H1 (cell line): ENCODE data around the gene EBNA1BP2. TPM values are rescaled to one million over a fixed set of nuclear protein-coding genes. Genes with fewer than 3 reads are reported as not detected.

Experiments used
- CTCF ChIA-PET: fragments of 300-600 bp; sonication (Branson Sonifier 250); formaldehyde crosslinking; loops from one replicate; lab custom pipeline; 2021; ENCODE audit not compliant: partially characterized antibody; lab: Charles Lee
- POLR2A ChIA-PET: fragments of 300-600 bp; sonication (Branson Sonifier 250); formaldehyde crosslinking; loops from one replicate; lab custom pipeline; 2021; ENCODE audit warnings: inconsistent platforms; ENCODE audit not compliant: partially characterized antibody; lab: Charles Lee
- DNase-seq, 2 experiments: peaks; one replicate each; pipeline versions ENCODE4 v3.0.0 to v3.0.0-alpha.2; 2010 to 2022; ENCODE audit warnings: low spot score in 2 of 2, low read depth in 1 of 2, mixed read lengths in 1 of 2
- FAIRE-seq: peaks from 2 replicates; lab custom pipeline; 2011; peaks lifted over from hg19 to GRCh38; lab: Jason Lieb, UNC
- H2AFZ ChIP-seq: 2 replicates; pipeline ENCODE4 v1.8.1; 2012; ENCODE audit warnings: low read length, inconsistent platforms
- H2AK5ac ChIP-seq: 2 replicates; pipeline ENCODE4 v1.6.1; 2013; ENCODE audit warnings: low read depth, low read length
- H2BK120ac ChIP-seq: replicated peaks from 2 replicates; pipeline ENCODE3; 2013; ENCODE audit warnings: low read depth, low read length, inconsistent platforms
- H2BK12ac ChIP-seq: 2 replicates; pipeline ENCODE4 v1.6.1; 2013; ENCODE audit warnings: low read depth, low read length
- H2BK15ac ChIP-seq: 2 replicates; pipeline ENCODE4 v1.6.1; 2013; ENCODE audit warnings: low read length
- H2BK20ac ChIP-seq: 2 replicates; pipeline ENCODE4 v1.6.1; 2013; ENCODE audit warnings: low read length
- H2BK5ac ChIP-seq: 2 replicates; pipeline ENCODE4 v1.6.1; 2013; ENCODE audit warnings: low read depth, low read length
- H3K14ac ChIP-seq: 2 replicates; pipeline ENCODE4 v1.6.1; 2013; ENCODE audit warnings: inconsistent platforms; ENCODE audit not compliant: insufficient read length
- H3K18ac ChIP-seq: 2 replicates; pipeline ENCODE4 v1.6.1; 2013; ENCODE audit warnings: low read length; ENCODE audit errors: extremely low read depth
- H3K23ac ChIP-seq: 2 replicates; pipeline ENCODE4 v1.6.1; 2013; ENCODE audit warnings: inconsistent platforms; ENCODE audit not compliant: insufficient read length
- H3K23me2 ChIP-seq: 2 replicates; pipeline ENCODE4 v1.6.1; 2013; ENCODE audit warnings: low read depth, low read length
- H3K27ac ChIP-seq: 2 replicates; pipeline ENCODE4 v1.6.1; 2011; ENCODE audit warnings: low read depth, low read length, inconsistent platforms
- H3K27me3 ChIP-seq, 4 experiments: replicated peaks in 1 of 4; 1 replicate in 1 of 4; 2 replicates in 3 of 4; pipeline versions ENCODE4 v1.6.1 to v1.8.1; 2011 to 2013; ENCODE audit warnings: low read length in 3 of 4, mild to moderate bottlenecking in 3 of 4, inconsistent platforms in 2 of 4, mixed read lengths in 2 of 4, moderate library complexity in 1 of 4; ENCODE audit not compliant: control insufficient read depth in 3 of 4, insufficient read depth in 3 of 4; ENCODE audit errors: extremely low read depth in 1 of 4
- H3K36me3 ChIP-seq, 4 experiments: 2 replicates each; pipeline versions ENCODE4 v1.6.1 to v1.8.1; 2011 to 2013; ENCODE audit warnings: mild to moderate bottlenecking in 4 of 4, low read length in 3 of 4, moderate library complexity in 2 of 4, control low read depth in 1 of 4, inconsistent platforms in 1 of 4; ENCODE audit not compliant: insufficient read depth in 4 of 4, control insufficient read depth in 2 of 4
- H3K4ac ChIP-seq: replicated peaks from 2 replicates; pipeline ENCODE3; 2013; ENCODE audit warnings: low read length, low read depth, mixed read lengths, inconsistent platforms; ENCODE audit not compliant: insufficient read length
- H3K4me1 ChIP-seq, 4 experiments: replicated peaks in 1 of 4; 1 replicate in 1 of 4; 2 replicates in 3 of 4; pipeline versions ENCODE4 v1.6.1 to v1.8.1; 2011 to 2013; ENCODE audit warnings: low read length in 3 of 4, inconsistent platforms in 2 of 4, mixed read lengths in 1 of 4; ENCODE audit not compliant: insufficient read depth in 4 of 4, control insufficient read depth in 3 of 4
- H3K4me2 ChIP-seq, 2 experiments: 2 replicates each; pipeline versions ENCODE4 v1.6.1 to v1.8.1; 2011 to 2013; ENCODE audit warnings: low read depth in 2 of 2, low read length in 2 of 2, control low read depth in 1 of 2, inconsistent platforms in 1 of 2, mild to moderate bottlenecking in 1 of 2; ENCODE audit not compliant: insufficient read depth in 1 of 2
- H3K4me3 ChIP-seq, 4 experiments: fragments of 200-600, 300-600 bp in 1 of 4; sonication (generic), shearing (Covaris generic), sonication (Bioruptor Twin) in 1 of 4; 2 replicates each; pipeline versions ENCODE4 v1.5.1 to v1.8.1; 2011 to 2016; ENCODE audit warnings: low read length in 4 of 4, low read depth in 3 of 4, control low read depth in 2 of 4, inconsistent platforms in 2 of 4, mild to moderate bottlenecking in 2 of 4, mixed read lengths in 1 of 4, moderate library complexity in 1 of 4; ENCODE audit not compliant: insufficient read depth in 2 of 4; ENCODE audit errors: extremely low read depth in 1 of 4
- H3K56ac ChIP-seq: replicated peaks from 2 replicates; pipeline ENCODE3; 2013; ENCODE audit warnings: low read depth, mild to moderate bottlenecking, mixed read lengths, low read length, inconsistent platforms; ENCODE audit not compliant: insufficient read length
- H3K79me1 ChIP-seq: 2 replicates; pipeline ENCODE4 v1.6.1; 2013; ENCODE audit warnings: low read depth, low read length, control low read depth
- H3K79me2 ChIP-seq, 2 experiments: 2 replicates each; pipeline versions ENCODE4 v1.6.1 to v1.8.1; 2012 to 2013; ENCODE audit warnings: low read length in 2 of 2, mild to moderate bottlenecking in 2 of 2, inconsistent platforms in 1 of 2; ENCODE audit not compliant: insufficient read depth in 2 of 2, control insufficient read depth in 1 of 2
- H3K9ac ChIP-seq, 4 experiments: replicated peaks in 1 of 4; 1 replicate in 1 of 4; 2 replicates in 3 of 4; pipeline versions ENCODE4 v1.6.1 to v1.8.1; 2011 to 2013; ENCODE audit warnings: low read depth in 3 of 4, low read length in 3 of 4, control low read depth in 2 of 4, mild to moderate bottlenecking in 2 of 4, moderate library complexity in 2 of 4, inconsistent platforms in 1 of 4; ENCODE audit errors: extremely low read depth in 1 of 4
- H3K9me3 ChIP-seq, 2 experiments: 2 replicates each; pipeline versions ENCODE4 v1.6.1 to v1.8.1; 2012 to 2013; ENCODE audit warnings: mild to moderate bottlenecking in 2 of 2, moderate library complexity in 2 of 2, control low read depth in 1 of 2, inconsistent platforms in 1 of 2, low read depth in 1 of 2, low read length in 1 of 2, mixed read lengths in 1 of 2; ENCODE audit not compliant: insufficient read depth in 2 of 2
- H4K20me1 ChIP-seq, 2 experiments: replicated peaks in 1 of 2; 2 replicates each; pipeline versions ENCODE3 to v1.8.1; 2011 to 2013; ENCODE audit warnings: inconsistent platforms in 2 of 2, low read length in 2 of 2, mild to moderate bottlenecking in 1 of 2; ENCODE audit not compliant: insufficient read depth in 2 of 2, control insufficient read depth in 1 of 2
- H4K5ac ChIP-seq: 2 replicates; pipeline ENCODE4 v1.6.1; 2013; ENCODE audit warnings: low read length, low read depth, mixed read lengths, inconsistent platforms; ENCODE audit not compliant: insufficient read length
- H4K8ac ChIP-seq: 2 replicates; pipeline ENCODE4 v1.8.0; 2013; ENCODE audit warnings: mild to moderate bottlenecking, moderate library complexity, low read length, inconsistent platforms; ENCODE audit not compliant: insufficient read depth; ENCODE audit errors: extremely low read depth
- H4K91ac ChIP-seq: replicated peaks from 2 replicates; pipeline ENCODE3; 2013; ENCODE audit warnings: low read length, mixed read lengths, inconsistent platforms; ENCODE audit not compliant: insufficient read length
- CHD2 ChIP-seq: IDR thresholded peaks from 2 replicates; pipeline ENCODE4 v1.6.1; 2012; ENCODE audit warnings: low read length, improper control_type of control experiment
- CREB1 ChIP-seq: IDR thresholded peaks from 2 replicates; pipeline ENCODE4 v1.6.1; 2012; ENCODE audit warnings: inconsistent platforms
- EP300 ChIP-seq, 2 experiments: IDR thresholded peaks; 1 replicate in 1 of 2; 2 replicates in 1 of 2; pipeline ENCODE4 v1.6.1; 2011 to 2012; ENCODE audit warnings: low read depth in 2 of 2, low read length in 2 of 2, mild to moderate bottlenecking in 2 of 2, borderline replicate concordance in 1 of 2, inconsistent platforms in 1 of 2, moderate library complexity in 1 of 2
- GABPA ChIP-seq: IDR thresholded peaks from 2 replicates; pipeline ENCODE4 v1.6.1; 2011; ENCODE audit warnings: mild to moderate bottlenecking, low read length, moderate library complexity, borderline replicate concordance; ENCODE audit not compliant: insufficient read depth
- JUN ChIP-seq: IDR thresholded peaks from 2 replicates; pipeline ENCODE4 v1.6.1; 2011; ENCODE audit warnings: low read depth, mild to moderate bottlenecking, improper control_type of control experiment, low read length
- KDM4A ChIP-seq: IDR thresholded peaks from one replicate; pipeline ENCODE4 v1.7.1; 2012; ENCODE audit warnings: low read depth, mild to moderate bottlenecking, moderate library complexity, low read length, inconsistent platforms; ENCODE audit not compliant: severe bottlenecking
- NRF1 ChIP-seq: IDR thresholded peaks from 2 replicates; pipeline ENCODE4 v1.6.1; 2011; ENCODE audit warnings: mild to moderate bottlenecking, low read depth, low read length, improper control_type of control experiment
- POLR2A ChIP-seq, 2 experiments: IDR thresholded peaks; 1 replicate in 1 of 2; 2 replicates in 1 of 2; pipeline ENCODE4 v1.6.1; 2011; ENCODE audit warnings: low read depth in 2 of 2, low read length in 2 of 2, mild to moderate bottlenecking in 2 of 2; ENCODE audit errors: control extremely low read depth in 1 of 2
- POLR2AphosphoS5 ChIP-seq: IDR thresholded peaks from 2 replicates; pipeline ENCODE4 v1.6.1; 2011; ENCODE audit warnings: low read depth, low read length
- RFX5 ChIP-seq: IDR thresholded peaks from 2 replicates; pipeline ENCODE4 v1.6.1; 2011; ENCODE audit warnings: low read depth, low read length, improper control_type of control experiment, borderline replicate concordance
- SIX5 ChIP-seq: IDR thresholded peaks from 2 replicates; pipeline ENCODE4 v1.6.1; 2011; ENCODE audit warnings: mild to moderate bottlenecking, low read depth, low read length
- polyA plus RNA-seq, 7 experiments: library from polyadenylated mRNA; depleted of rRNA in 3 of 7; stranded (reverse) in 5 of 7; unstranded in 2 of 7; fragments of >200 nt in 5 of 7; fragments of 200-250 nt in 2 of 7; gene quantifications; 1 replicate in 5 of 7; 2 replicates in 1 of 7; 4 replicates in 1 of 7; pipeline versions ENCODE4 v1.2.1 to v1.2.3, GENCODE V29; 2011 to 2013; ENCODE audit warnings: missing spikeins in 2 of 7, mixed read lengths in 2 of 7
- total RNA-seq: library from RNA; stranded (reverse); fragmentation: NEBNext Ultra II Directional; extraction: Animal tissue kit (Norgen Biotek cat#: 25700); gene quantifications from 2 replicates; pipeline ENCODE4 v1.2.1, GENCODE V29; 2021

EBNA1BP2 gene
- total and polyA plus RNA-seq, 2 of the 8 experiments (the other 6 are each of a cell fraction or from before 2014, with no cell fraction given): 31.0 to 104 TPM

DNA sequence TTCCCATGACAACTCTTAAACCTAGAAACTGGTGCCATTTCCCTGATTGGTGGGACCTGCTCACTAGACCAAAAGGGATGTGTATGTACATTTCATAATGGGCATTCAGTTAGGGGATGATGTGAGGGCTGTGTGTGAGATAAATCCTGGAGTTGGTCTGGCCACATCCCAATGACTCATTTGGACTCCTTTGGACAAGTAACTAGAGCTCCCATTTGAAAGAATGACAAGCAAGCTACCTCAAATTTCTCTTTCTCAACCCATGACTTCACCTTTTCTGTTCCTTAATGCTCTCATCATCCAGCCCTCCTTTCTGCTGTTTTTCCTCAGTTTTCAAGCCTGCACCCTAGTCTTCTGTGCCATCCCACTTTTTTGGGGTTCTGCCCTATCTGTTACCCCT, 27.9 kb downstream of the EBNA1BP2 start:
- Histone ChIP-seq H3K56ac (no peak overlapping the region), H3K27me3 (no peaks in the 10 kb centered on the region), H3K4me3 (no peak overlapping the region), H3K4me2 (no peak overlapping the region; a peak in 1 of 4 replicates), H3K18ac (no peak overlapping the region), H2AK5ac (no peak overlapping the region), H2AFZ (no peak overlapping the region), H4K8ac (no peak overlapping the region), H4K20me1 (no peaks in the 10 kb centered on the region), H3K36me3 (no peaks in the 10 kb centered on the region), H4K5ac (no peak overlapping the region), H3K23ac (no peak overlapping the region), H2BK120ac (no peak overlapping the region), H3K79me1 (no peaks in the 10 kb centered on the region), H3K9me3 (no peaks in the 10 kb centered on the region), H3K79me2 (no peaks in the 10 kb centered on the region), H3K23me2 (peaks cover 4% of the 10 kb centered on the region), H3K14ac (no peak overlapping the region), H2BK12ac (no peak overlapping the region; the same call in 1 of the 2 replicates), H2BK20ac (no peak overlapping the region), H2BK15ac (no peak overlapping the region), H4K91ac (no peak overlapping the region), H2BK5ac (no peak overlapping the region), H3K4me1 (peaks cover 0 to 9% (median 0%) of the 10 kb centered on the region in 4 experiments; a peak in 3 of 7 replicates), H3K4ac (no peak overlapping the region), H3K9ac (no peak overlapping the region), H3K27ac (no peak overlapping the region)
- CTCF ChIA-PET: interaction anchor here (0.6 to 3.1 kb wide), 21 partner anchors 8 to 312 kb away, joined by 3 to 14 read pairs (median 4); no protein-coding TSS in a partner anchor
- DNase-seq (no peak), FAIRE-seq (no peak)
- POLR2A ChIA-PET: interaction anchor here (1.0 kb wide), 3 partner anchors 10 to 23 kb away, joined by 3 to 4 read pairs (median 3); no protein-coding TSS in a partner anchor
- TF ChIP-seq EP300 (IDR thresholded peaks at IDR 0.05; ENCODE audit: borderline replicate concordance in 1 of 2, low read depth in 2 of 2, low read length in 2 of 2): no peak
- no peak for TF ChIP-seq GABPA
- no peak for TF ChIP-seq SIX5
- TF ChIP-seq POLR2AphosphoS5: no peak
- TF ChIP-seq POLR2A (IDR thresholded peaks at IDR 0.05; ENCODE audit: control extremely low read depth in 1 of 2, low read depth in 2 of 2, low read length in 2 of 2): no peak
- TF ChIP-seq KDM4A: no peak
- no peak for TF ChIP-seq NRF1
- TF ChIP-seq CREB1: no peak
- no peak for TF ChIP-seq CHD2
- no peak for TF ChIP-seq JUN
- TF ChIP-seq RFX5: no peak
